HepG2 (cell line): ENCODE measurements around the gene CTNND1. TPM values are rescaled to one million over a fixed set of nuclear protein-coding genes. Genes with fewer than 3 reads are reported as not detected.

Experiments
- AHR ChIP-seq: IDR thresholded peaks from 2 replicates; pipeline ENCODE4 v1.6.1; 2018; ENCODE audit warnings: missing genetic modification reagents, missing compliant biosample characterization
- CEBPG ChIP-seq: IDR thresholded peaks from 2 replicates; pipeline ENCODE4 v1.6.1; 2016
- CHD2 ChIP-seq: IDR thresholded peaks from 2 replicates; pipeline ENCODE4 v1.6.1; 2011; ENCODE audit warnings: low read depth, low read length, improper control_type of control experiment
- CSRNP1 ChIP-seq: sonication (generic); formaldehyde crosslinking; IDR thresholded peaks from 2 replicates; pipeline ENCODE4 v1.8.1; 2023; ENCODE audit warnings: mild to moderate bottlenecking, missing genetic modification reagents
- GFI1 ChIP-seq: sonication (generic); formaldehyde crosslinking; IDR thresholded peaks from 2 replicates; pipeline ENCODE4 v1.5.0; 2020; ENCODE audit warnings: missing genetic modification reagents, mild to moderate bottlenecking, borderline replicate concordance
- HNF4A ChIP-seq: sonication (generic); formaldehyde crosslinking; IDR thresholded peaks from 2 replicates; pipeline ENCODE4 v1.4.0; 2020; ENCODE audit warnings: missing genetic modification reagents
- HNRNPUL1 ChIP-seq: fragments of 200-400 bp; formaldehyde crosslinking; IDR thresholded peaks from 2 replicates; pipeline ENCODE4 v1.6.1; 2017; ENCODE audit warnings: low read depth, mild to moderate bottlenecking, low read length, moderate library complexity
- ISL2 ChIP-seq: sonication (generic); formaldehyde crosslinking; IDR thresholded peaks from 2 replicates; pipeline ENCODE4 v1.5.0; 2020; ENCODE audit warnings: missing genetic modification reagents
- KAT7 ChIP-seq: IDR thresholded peaks from 2 replicates; pipeline ENCODE4 v1.6.1; 2018; ENCODE audit warnings: borderline replicate concordance, missing compliant biosample characterization
- KLF9 ChIP-seq: IDR thresholded peaks from 2 replicates; pipeline ENCODE4 v1.6.1; 2016; ENCODE audit warnings: low read depth
- MED13 ChIP-seq: sonication (generic); formaldehyde crosslinking; IDR thresholded peaks from 2 replicates; pipeline ENCODE4 v1.5.0; 2020; ENCODE audit warnings: missing genetic modification reagents
- MED8 ChIP-seq: sonication (generic); formaldehyde crosslinking; IDR thresholded peaks from 2 replicates; pipeline ENCODE4 v1.8.1; 2023; ENCODE audit warnings: mild to moderate bottlenecking, missing genetic modification reagents; ENCODE audit not compliant: insufficient replicate concordance
- NFIB ChIP-seq: sonication (generic); formaldehyde crosslinking; IDR thresholded peaks from 2 replicates; pipeline ENCODE4 v1.9.0; 2021; ENCODE audit warnings: missing genetic modification reagents, mild to moderate bottlenecking, borderline replicate concordance
- RBAK ChIP-seq: sonication (generic); formaldehyde crosslinking; IDR thresholded peaks from 2 replicates; pipeline ENCODE4 v1.5.1; 2020; ENCODE audit warnings: mild to moderate bottlenecking, missing genetic modification reagents
- RCOR2 ChIP-seq: IDR thresholded peaks from 2 replicates; pipeline ENCODE4 v1.6.1; 2016; ENCODE audit warnings: missing biosample characterization, missing genetic modification reagents
- SRSF1 ChIP-seq: fragments of 200-400 bp; formaldehyde crosslinking; optimal IDR thresholded peaks from 2 replicates; pipeline ENCODE3; 2017; ENCODE audit warnings: mild to moderate bottlenecking, low read depth, low read length, moderate library complexity
- TCF7 ChIP-seq: sonication (generic); IDR thresholded peaks from 2 replicates; pipeline ENCODE4 v1.6.1; 2016; ENCODE audit warnings: antibody characterized with exemption, low read depth
- TP53 ChIP-seq: sonication (generic); formaldehyde crosslinking; conservative IDR thresholded peaks from 2 replicates; pipeline ENCODE4 v1.4.0; 2020; ENCODE audit warnings: missing genetic modification reagents
- ZNF530 ChIP-seq: sonication (generic); formaldehyde crosslinking; IDR thresholded peaks from 2 replicates; pipeline ENCODE4 v1.5.0; 2020; ENCODE audit warnings: low read depth, mild to moderate bottlenecking, missing genetic modification reagents
- ZNF563 ChIP-seq: sonication (generic); formaldehyde crosslinking; IDR thresholded peaks from 2 replicates; pipeline ENCODE4 v1.8.0; 2022; ENCODE audit warnings: mild to moderate bottlenecking, moderate library complexity, missing genetic modification reagents
- ZNF589 ChIP-seq: sonication (generic); formaldehyde crosslinking; conservative IDR thresholded peaks from 2 replicates; pipeline ENCODE4 v1.8.0; 2022; ENCODE audit warnings: mild to moderate bottlenecking, moderate library complexity, missing genetic modification reagents
- ZNF652 ChIP-seq: IDR thresholded peaks from 2 replicates; pipeline ENCODE4 v1.6.1; 2016; ENCODE audit warnings: low read depth, borderline replicate concordance
- ZNF709 ChIP-seq: sonication (generic); formaldehyde crosslinking; IDR thresholded peaks from 2 replicates; pipeline ENCODE4 v1.5.0; 2020; ENCODE audit warnings: mild to moderate bottlenecking, missing genetic modification reagents
- ZNF75D ChIP-seq: sonication (generic); formaldehyde crosslinking; IDR thresholded peaks from 2 replicates; pipeline ENCODE4 v1.8.1; 2023; ENCODE audit warnings: missing genetic modification reagents, mild to moderate bottlenecking, borderline replicate concordance
- ZNF768 ChIP-seq: sonication (generic); formaldehyde crosslinking; IDR thresholded peaks from 2 replicates; pipeline ENCODE4 v1.4.0; 2020; ENCODE audit warnings: missing genetic modification reagents
- polyA plus RNA-seq, 8 experiments: library from polyadenylated mRNA; depleted of rRNA in 3 of 8; stranded (reverse) in 7 of 8; unstranded in 1 of 8; fragments of >200 nt; fragmentation: Illumina TruSeq in 4 of 8; extraction: Trizol in 4 of 8; gene quantifications; 2 replicates each; pipeline versions ENCODE4 v1.2.1 to v1.2.3, GENCODE V29; 2011 to 2016; ENCODE audit warnings: low read depth in 4 of 8, missing spikeins in 1 of 8, mixed read lengths in 1 of 8; ENCODE audit not compliant: insufficient read depth in 1 of 8
- total RNA-seq, 5 experiments: library from RNA; depleted of rRNA; stranded (reverse); fragments of >200 nt; fragmentation: Illumina TruSeq; extraction: Trizol; gene quantifications; 2 replicates each; pipeline ENCODE4 v1.2.3, GENCODE V29; 2016; ENCODE audit warnings: low read depth in 1 of 5
- TF ChIP-seq, protein P1 (sequence below): sonication (generic); formaldehyde crosslinking; IDR thresholded peaks from 2 replicates; pipeline ENCODE4 v1.5.0; 2020; ENCODE audit warnings: missing genetic modification reagents
- TF ChIP-seq, protein P2 (sequence below): sonication (generic); formaldehyde crosslinking; IDR thresholded peaks from 2 replicates; pipeline ENCODE4 v1.4.0; 2020; ENCODE audit warnings: low read depth, mild to moderate bottlenecking, missing genetic modification reagents
- TF ChIP-seq, protein P3 (sequence below): IDR thresholded peaks from 2 replicates; pipeline ENCODE4 v1.6.1; 2016

The CTNND1 gene
- total and polyA plus RNA-seq, 2 of the 13 experiments (the other 11 are each of a cell fraction or from before 2014, with no cell fraction given): 117 to 128 TPM

- TF ChIP-seq ZNF652 (CRISPR knock-in tag) (peak; percentile 36; the same call in 1 of the 2 replicates), NFIB (CRISPR knock-in tag) (0 out of 2 replicates have a peak, but pooled peaks have one; percentile 24), HNRNPUL1 (no peak), KLF9 (0 out of 2 replicates have a peak, but pooled peaks have one; percentile 7), ZNF768 (CRISPR knock-in tag) (peak; percentile 52; the same call in 1 of the 2 replicates), AHR (CRISPR knock-in tag) (no peak), KAT7 (CRISPR knock-in tag) (no peak), TP53 (no peak), RCOR2 (CRISPR knock-in tag) (peak; percentile 73), TCF7 (peak; percentile 70), ISL2 (CRISPR knock-in tag) (peak; percentile 87), ZNF709 (CRISPR knock-in tag) (0 out of 2 replicates have a peak, but pooled peaks have one; percentile 59), CHD2 (no peak), ZNF563 (CRISPR knock-in tag) (no peak), ZNF589 (CRISPR knock-in tag) (0 out of 2 replicates have a peak, but pooled peaks have one; percentile 55), CSRNP1 (CRISPR knock-in tag) (no peak), RBAK (CRISPR knock-in tag) (no peak), CEBPG (CRISPR knock-in tag) (no peak; the same call in 1 of the 2 replicates), SRSF1 (no peak), MED8 (CRISPR knock-in tag) (peak; percentile 21), ZNF530 (CRISPR knock-in tag) (no peak), HNF4A (CRISPR knock-in tag) (peak; percentile 88), GFI1 (CRISPR knock-in tag) (peak; percentile 76), ZNF75D (CRISPR knock-in tag) (no peak), MED13 (CRISPR knock-in tag) (no peak)
- TF ChIP-seq, protein P1, sequence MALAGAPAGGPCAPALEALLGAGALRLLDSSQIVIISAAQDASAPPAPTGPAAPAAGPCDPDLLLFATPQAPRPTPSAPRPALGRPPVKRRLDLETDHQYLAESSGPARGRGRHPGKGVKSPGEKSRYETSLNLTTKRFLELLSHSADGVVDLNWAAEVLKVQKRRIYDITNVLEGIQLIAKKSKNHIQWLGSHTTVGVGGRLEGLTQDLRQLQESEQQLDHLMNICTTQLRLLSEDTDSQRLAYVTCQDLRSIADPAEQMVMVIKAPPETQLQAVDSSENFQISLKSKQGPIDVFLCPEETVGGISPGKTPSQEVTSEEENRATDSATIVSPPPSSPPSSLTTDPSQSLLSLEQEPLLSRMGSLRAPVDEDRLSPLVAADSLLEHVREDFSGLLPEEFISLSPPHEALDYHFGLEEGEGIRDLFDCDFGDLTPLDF: no peak
- TF ChIP-seq, protein P2, sequence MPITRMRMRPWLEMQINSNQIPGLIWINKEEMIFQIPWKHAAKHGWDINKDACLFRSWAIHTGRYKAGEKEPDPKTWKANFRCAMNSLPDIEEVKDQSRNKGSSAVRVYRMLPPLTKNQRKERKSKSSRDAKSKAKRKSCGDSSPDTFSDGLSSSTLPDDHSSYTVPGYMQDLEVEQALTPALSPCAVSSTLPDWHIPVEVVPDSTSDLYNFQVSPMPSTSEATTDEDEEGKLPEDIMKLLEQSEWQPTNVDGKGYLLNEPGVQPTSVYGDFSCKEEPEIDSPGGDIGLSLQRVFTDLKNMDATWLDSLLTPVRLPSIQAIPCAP: no peak
- TF ChIP-seq, protein P3, sequence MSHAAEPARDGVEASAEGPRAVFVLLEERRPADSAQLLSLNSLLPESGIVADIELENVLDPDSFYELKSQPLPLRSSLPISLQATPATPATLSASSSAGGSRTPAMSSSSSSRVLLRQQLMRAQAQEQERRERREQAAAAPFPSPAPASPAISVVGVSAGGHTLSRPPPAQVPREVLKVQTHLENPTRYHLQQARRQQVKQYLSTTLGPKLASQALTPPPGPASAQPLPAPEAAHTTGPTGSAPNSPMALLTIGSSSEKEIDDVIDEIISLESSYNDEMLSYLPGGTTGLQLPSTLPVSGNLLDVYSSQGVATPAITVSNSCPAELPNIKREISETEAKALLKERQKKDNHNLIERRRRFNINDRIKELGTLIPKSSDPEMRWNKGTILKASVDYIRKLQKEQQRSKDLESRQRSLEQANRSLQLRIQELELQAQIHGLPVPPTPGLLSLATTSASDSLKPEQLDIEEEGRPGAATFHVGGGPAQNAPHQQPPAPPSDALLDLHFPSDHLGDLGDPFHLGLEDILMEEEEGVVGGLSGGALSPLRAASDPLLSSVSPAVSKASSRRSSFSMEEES (CRISPR knock-in tag): peak; percentile 47
Measured at GRCh38 chr11:57778318-57779037, 16.9 kb downstream of the CTNND1 start (continued).
